GM19035 (cell line): ENCODE data around the gene GNB1.

Experiments
- ATAC-seq: cut with Tn5 transposase; IDR thresholded peaks from one replicate; pipeline ENCODE4 v1.9.1; 2021; ENCODE audit not compliant: unreplicated experiment

The GNB1 gene

GRCh38 chr1:1832820-1833219 lies 58.1 kb downstream of the GNB1 start:
- ATAC-seq, result no peak

GRCh38 chr1:1832166-1832565 lies 58.7 kb downstream of the GNB1 start:
- ATAC-seq, result no peak

- ATAC-seq, result no peak
Measured at GRCh38 chr1:1827089-1827848, 63.6 kb downstream of the GNB1 start.

GRCh38 chr1:1826356-1827088 lies 64.4 kb downstream of the GNB1 start:
- no peak for ATAC-seq

DNA sequence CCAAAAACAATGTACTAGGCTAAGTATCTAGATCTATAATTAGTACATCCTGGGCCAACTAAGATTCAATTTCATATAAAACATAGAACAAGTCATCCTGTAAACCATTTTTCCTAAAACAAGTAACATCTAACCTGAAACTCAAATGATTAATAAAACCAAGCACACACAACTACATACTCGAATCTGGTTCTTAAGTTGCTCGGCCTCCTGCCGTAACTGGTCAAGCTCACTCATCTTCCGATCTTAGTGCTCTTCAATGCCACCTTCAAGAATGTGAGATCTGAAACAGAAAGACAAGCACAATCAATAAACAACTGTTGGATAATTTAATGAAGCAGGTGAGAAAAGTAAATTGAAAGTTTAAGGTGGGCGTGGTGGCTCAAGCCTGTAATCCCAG lies 65.7 kb downstream of the GNB1 start:
- no peak for ATAC-seq

DNA sequence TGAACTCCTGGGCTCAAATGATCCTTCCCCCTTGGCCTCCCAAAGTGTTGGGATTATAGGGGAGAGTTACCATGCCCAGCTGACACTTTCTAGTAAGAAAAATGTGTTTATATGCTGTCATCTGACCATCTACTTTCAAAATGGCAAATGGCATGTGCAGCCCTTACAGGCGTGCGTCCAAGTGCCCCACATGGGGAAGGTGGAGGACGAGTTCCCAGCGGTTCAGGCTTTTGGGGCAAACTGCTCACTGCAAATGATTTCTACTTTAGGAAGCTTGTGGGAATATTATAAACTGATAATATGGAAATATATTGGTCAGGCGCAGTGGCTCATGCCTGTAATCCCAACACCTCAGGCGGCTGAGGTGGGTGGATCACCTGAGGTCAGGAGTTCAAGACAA lies 71.1 kb downstream of the GNB1 start:
- ATAC-seq, result no peak

DNA sequence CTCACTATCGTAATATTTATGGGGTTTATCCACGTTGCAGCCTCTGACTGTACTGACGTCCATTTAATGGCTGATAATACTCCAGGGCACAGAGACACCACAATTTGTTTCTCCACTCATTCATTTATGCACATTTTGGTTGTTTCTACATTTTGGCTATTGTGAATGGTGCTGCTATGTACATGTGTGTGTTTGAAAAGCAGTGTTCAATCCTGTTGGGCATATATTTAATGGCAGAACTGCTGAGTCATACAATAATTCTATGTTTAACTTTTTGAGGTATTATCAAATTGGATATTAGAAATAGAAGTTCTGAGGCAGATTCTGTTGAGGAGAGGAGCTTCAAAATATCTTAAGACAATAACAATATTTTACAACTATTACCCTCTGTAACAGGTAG lies 73.7 kb downstream of the GNB1 start:
- ATAC-seq, result no peak

GRCh38 chr1:1815606-1816281 lies 75.1 kb downstream of the GNB1 start:
- no peak for ATAC-seq

DNA sequence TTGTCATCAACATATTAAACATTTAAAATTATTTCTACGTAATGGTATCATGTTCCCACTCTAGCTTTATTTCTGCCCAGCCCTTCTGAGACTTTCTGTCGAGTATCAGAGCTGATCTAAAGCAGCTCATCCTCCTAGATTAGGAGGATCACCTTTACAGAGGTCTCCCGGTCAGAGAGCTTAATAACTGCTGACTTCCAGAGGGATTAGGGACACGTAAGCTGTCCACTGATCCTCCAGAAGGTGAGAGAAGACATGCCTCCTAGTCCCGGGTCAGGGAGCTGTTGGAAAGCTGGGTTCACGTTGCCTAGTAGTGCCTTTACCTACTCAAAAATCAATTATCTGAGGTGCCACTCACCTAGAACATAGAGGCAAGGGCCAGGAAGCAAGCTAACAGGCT lies 81.4 kb downstream of the GNB1 start:
- ATAC-seq, result no peak

DNA sequence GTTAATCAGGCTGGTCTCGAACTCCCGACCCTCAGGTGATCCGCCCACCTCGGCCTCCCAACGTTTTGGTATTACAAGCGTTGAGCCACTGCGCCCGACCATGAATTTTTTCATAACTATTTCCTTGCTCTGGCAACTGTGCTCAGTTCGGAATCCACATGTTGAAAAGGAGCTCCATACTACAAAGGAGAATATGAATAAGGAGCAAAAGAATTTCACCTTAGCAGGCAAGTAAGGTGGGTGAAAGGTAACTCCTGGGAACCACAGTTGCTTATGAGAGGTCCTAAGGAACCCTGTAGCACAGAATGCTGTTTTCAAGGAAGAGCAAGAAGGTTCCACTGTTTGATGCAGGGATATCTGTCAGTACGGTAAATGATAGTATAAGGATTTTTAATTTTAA lies 82.7 kb downstream of the GNB1 start:
- ATAC-seq, result no peak

- no peak for ATAC-seq
Measured at GRCh38 chr1:1806890-1807289, 84.0 kb downstream of the GNB1 start.

GRCh38 chr1:1804301-1804700 lies 86.6 kb downstream of the GNB1 start:
- ATAC-seq, result no peak

DNA sequence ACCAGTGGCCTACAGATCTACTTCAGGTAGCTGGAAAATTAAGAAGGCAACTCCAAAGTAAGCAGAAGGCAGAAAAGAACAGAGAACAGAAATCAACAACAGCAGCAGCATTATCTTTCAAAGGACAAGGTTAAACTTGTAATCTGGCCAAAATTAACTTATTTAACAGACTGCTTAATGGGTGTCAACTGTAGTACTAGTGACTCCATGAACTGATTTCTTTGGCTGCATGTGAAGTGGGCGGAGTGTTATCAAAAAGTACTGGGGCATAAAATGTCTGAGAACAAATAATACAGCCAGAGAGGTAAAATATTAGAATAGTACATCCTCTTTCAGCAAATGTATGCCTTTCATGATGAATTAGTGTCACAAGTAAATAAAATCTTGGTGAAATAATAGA lies 88.0 kb downstream of the GNB1 start:
- no peak for ATAC-seq

GRCh38 chr1:1799716-1800115 lies 91.2 kb downstream of the GNB1 start:
- ATAC-seq, result peak; percentile 82

GRCh38 chr1:1797731-1798341 lies 93.1 kb downstream of the GNB1 start:
- no peak for ATAC-seq

GRCh38 chr1:1796466-1796865 lies 94.4 kb downstream of the GNB1 start:
- ATAC-seq, result no peak

- no peak for ATAC-seq
Measured at GRCh38 chr1:1794999-1795398, 95.9 kb downstream of the GNB1 start.

GRCh38 chr1:1793481-1794244 lies 97.2 kb downstream of the GNB1 start:
- no peak for ATAC-seq

GRCh38 chr1:1788646-1789431 lies 102.0 kb downstream of the GNB1 start:
- ATAC-seq, result no peak

GRCh38 chr1:1788136-1788535 lies 102.8 kb downstream of the GNB1 start:
- no peak for ATAC-seq
